Measurements from ENCODE around the gene PBLD. TPM values are rescaled to one million over a fixed set of nuclear protein-coding genes. Genes with fewer than 3 reads are reported as not detected.

Gene PBLD
- total RNA-seq, 4 donors from 2014 or later: 1.9 to 4.8 (median 3.0) TPM

DNA sequence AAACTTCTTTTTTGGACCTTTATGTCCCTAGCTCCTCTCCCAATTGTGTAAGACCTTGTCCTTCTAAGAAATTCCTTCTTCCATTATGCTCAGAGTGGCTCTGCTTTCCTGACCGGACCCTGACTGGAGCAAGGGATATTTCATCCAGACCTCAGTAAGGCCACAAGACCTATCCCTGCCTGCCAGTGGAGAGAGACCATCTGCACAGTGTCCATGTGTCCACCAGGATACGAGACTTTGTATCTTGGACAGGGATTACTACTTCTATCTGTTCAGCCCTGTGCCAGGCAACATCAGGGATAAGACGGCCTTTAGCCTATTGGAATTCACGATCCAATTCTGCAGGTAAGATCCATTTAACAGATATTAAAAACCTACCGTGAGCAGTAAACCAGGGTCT, 93.7 kb downstream of the PBLD start:
- Histone ChIP-seq H3K27me3 (no peaks in the 10 kb centered on the region), H3K4me1 (no peaks in the 10 kb centered on the region), H3K9me3 (no peaks in the 10 kb centered on the region), H3K4me3 (no peak overlapping the region), H3K36me3 (no peaks in the 10 kb centered on the region), H3K27ac (no peak overlapping the region)
- ATAC-seq: no peak
- TF ChIP-seq, protein P1, sequence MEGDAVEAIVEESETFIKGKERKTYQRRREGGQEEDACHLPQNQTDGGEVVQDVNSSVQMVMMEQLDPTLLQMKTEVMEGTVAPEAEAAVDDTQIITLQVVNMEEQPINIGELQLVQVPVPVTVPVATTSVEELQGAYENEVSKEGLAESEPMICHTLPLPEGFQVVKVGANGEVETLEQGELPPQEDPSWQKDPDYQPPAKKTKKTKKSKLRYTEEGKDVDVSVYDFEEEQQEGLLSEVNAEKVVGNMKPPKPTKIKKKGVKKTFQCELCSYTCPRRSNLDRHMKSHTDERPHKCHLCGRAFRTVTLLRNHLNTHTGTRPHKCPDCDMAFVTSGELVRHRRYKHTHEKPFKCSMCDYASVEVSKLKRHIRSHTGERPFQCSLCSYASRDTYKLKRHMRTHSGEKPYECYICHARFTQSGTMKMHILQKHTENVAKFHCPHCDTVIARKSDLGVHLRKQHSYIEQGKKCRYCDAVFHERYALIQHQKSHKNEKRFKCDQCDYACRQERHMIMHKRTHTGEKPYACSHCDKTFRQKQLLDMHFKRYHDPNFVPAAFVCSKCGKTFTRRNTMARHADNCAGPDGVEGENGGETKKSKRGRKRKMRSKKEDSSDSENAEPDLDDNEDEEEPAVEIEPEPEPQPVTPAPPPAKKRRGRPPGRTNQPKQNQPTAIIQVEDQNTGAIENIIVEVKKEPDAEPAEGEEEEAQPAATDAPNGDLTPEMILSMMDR (IDR thresholded peaks at IDR 0.05 in 4 of 5, conservative IDR thresholded peaks at IDR 0.05 in 1 of 5): no peak
- TF ChIP-seq POLR2A (IDR thresholded peaks at IDR 0.05): no peak
- DNase-seq: no peak
- in situ Hi-C loops (cut with MboI; ENCODE audit: low sequenced_read_pairs in 4 of 4): no loop called here
- intact Hi-C loops (cut with DNase I; ENCODE audit: low total_unique reads): no loop called here

DNA sequence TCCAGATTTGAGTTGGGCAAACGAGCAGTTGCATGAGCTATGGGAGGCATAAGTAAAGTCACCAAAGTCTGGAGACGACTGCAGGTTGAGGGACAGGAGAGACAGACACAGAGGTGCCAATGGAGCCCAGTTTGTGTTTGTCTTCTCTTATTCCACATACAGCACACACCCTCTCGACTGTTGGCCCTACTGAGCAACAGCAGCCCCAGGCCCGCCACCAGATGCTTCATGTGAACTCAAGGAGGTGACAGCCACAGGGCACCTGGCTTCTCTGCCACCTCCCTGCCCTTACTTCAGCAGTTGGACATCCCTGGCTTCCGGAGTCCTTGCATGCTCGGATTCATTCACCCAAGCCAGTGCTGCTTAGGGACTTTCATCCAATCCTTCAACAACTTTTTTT, 94.4 kb downstream of the PBLD start:
- Histone ChIP-seq H3K9me3 (no peaks in the 10 kb centered on the region), H3K27me3 (no peaks in the 10 kb centered on the region), H3K4me3 (no peak overlapping the region), H3K36me3 (no peaks in the 10 kb centered on the region), H3K4me1 (no peaks in the 10 kb centered on the region), H3K27ac (no peak overlapping the region)
- TF ChIP-seq POLR2A (IDR thresholded peaks at IDR 0.05): no peak
- TF ChIP-seq, protein P1 (IDR thresholded peaks at IDR 0.05 in 4 of 5, conservative IDR thresholded peaks at IDR 0.05 in 1 of 5): no peak
- ATAC-seq: no peak
- DNase-seq: no peak
- intact Hi-C loops (cut with DNase I; ENCODE audit: low total_unique reads) (no loop called here), in situ Hi-C loops (cut with MboI; ENCODE audit: low sequenced_read_pairs in 4 of 4) (no loop called here)

DNA sequence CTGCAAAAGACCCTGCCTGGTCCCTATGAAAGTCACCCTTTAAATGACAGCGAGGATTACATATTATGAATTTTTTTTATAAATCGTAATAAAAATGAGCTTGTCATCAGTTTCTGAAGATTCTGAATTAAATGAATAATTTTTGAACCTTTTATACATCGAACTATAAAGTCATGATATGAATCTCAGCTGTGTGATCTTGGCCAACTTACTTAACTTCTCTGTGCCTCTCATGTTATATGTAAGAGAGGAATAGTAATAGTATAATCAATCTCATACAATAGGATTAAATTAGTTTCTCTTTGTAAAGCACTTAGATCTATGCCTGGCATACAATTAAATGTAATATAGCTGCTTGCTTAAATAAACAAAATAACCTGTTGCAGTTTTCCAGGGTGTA, 95.6 kb downstream of the PBLD start:
- TF ChIP-seq POLR2A (IDR thresholded peaks at IDR 0.05): no peak
- TF ChIP-seq, protein P1 (IDR thresholded peaks at IDR 0.05 in 4 of 5, conservative IDR thresholded peaks at IDR 0.05 in 1 of 5): no peak
- no peak for DNase-seq
- Histone ChIP-seq H3K27ac (no peak overlapping the region), H3K4me3 (no peak overlapping the region), H3K36me3 (no peaks in the 10 kb centered on the region), H3K9me3 (no peaks in the 10 kb centered on the region), H3K27me3 (no peaks in the 10 kb centered on the region), H3K4me1 (no peaks in the 10 kb centered on the region)
- no peak for ATAC-seq
- intact Hi-C loops (cut with DNase I; ENCODE audit: low total_unique reads): no loop called here
- in situ Hi-C loops (cut with MboI; ENCODE audit: low sequenced_read_pairs in 4 of 4): no loop called here

DNA sequence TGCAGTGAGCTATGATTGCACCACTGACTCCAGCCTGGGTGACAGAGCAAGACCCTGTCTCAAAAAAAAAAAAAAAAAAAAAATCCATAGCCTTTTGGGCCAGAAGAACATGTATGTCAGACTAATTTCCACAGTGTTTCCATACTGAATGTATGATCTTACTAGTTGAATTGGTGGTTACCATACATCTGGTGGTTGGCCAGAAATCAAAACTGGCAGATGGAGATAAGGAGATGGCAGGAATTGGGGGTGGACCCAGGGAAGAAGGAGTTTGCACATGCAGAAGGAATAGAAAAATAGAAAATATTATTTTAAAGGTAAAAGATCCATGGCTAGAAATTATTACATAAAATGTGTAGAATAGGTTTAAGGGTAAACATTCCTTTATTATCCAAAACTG, 97.1 kb downstream of the PBLD start:
- peaks cover 3 to 4% of the 10 kb centered on the region in 2 donors for H3K4me1 ChIP-seq
- no peak overlapping the region for H3K4me3 ChIP-seq
- no peak overlapping the region for H3K27ac ChIP-seq
- ATAC-seq: no peak
- in situ Hi-C loops (cut with MboI; ENCODE audit: low sequenced_read_pairs in 4 of 4) (no loop called here), intact Hi-C loops (cut with DNase I; ENCODE audit: low total_unique reads) (no loop called here)
- no peaks in the 10 kb centered on the region for H3K36me3 ChIP-seq
- H3K27me3 ChIP-seq: no peaks in the 10 kb centered on the region
- no peak for DNase-seq
- TF ChIP-seq, protein P1 (IDR thresholded peaks at IDR 0.05 in 4 of 5, conservative IDR thresholded peaks at IDR 0.05 in 1 of 5): no peak
- no peak for TF ChIP-seq POLR2A (IDR thresholded peaks at IDR 0.05)
- no peaks in the 10 kb centered on the region for H3K9me3 ChIP-seq

DNA sequence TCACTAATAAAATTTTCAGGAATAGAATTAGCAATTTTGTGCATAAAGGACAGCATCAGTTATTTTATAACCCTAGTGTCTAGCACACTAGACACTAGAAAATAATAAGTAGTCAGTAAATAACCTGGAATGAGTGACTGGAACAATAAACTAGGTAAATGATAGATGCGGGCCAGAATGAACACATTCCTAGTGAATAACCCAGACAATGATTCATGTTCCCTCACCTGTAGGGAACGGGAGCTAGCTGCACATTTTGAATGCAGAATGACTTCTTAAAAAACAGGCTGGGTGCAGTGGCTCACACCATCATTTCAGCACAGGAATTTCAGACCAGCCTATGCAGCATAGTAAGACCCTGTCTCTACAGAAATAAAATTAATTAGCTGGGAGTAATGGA, 97.6 kb downstream of the PBLD start:
- intact Hi-C loops (cut with DNase I; ENCODE audit: low total_unique reads): no loop called here
- Histone ChIP-seq H3K9me3 (no peaks in the 10 kb centered on the region), H3K27me3 (no peaks in the 10 kb centered on the region), H3K4me1 (peaks cover 3 to 4% of the 10 kb centered on the region in 2 donors), H3K4me3 (no peak overlapping the region), H3K36me3 (no peaks in the 10 kb centered on the region), H3K27ac (no peak overlapping the region)
- in situ Hi-C loops (cut with MboI; ENCODE audit: low sequenced_read_pairs in 4 of 4): no loop called here
- TF ChIP-seq POLR2A (IDR thresholded peaks at IDR 0.05): no peak
- TF ChIP-seq, protein P1 (IDR thresholded peaks at IDR 0.05 in 4 of 5, conservative IDR thresholded peaks at IDR 0.05 in 1 of 5): no peak
- ATAC-seq (no peak), DNase-seq (no peak)

All from gastrocnemius medialis (tissue), 4 donors.